HepG2 (cell line): Measurements from ENCODE around the gene GRB7. TPM values are rescaled to one million over a fixed set of nuclear protein-coding genes. Genes with fewer than 3 reads are reported as not detected.

Experiments used
- ATF7 ChIP-seq, 2 experiments: fragments of 450-650 bp in 1 of 2; sonication (generic) in 1 of 2; formaldehyde crosslinking in 1 of 2; IDR thresholded peaks; 2 replicates each; pipeline versions ENCODE4 v1.4.0 to v1.6.1; 2016 to 2020; ENCODE audit warnings: antibody characterized with exemption in 1 of 2, mild to moderate bottlenecking in 1 of 2, missing genetic modification reagents in 1 of 2
- CERS6 ChIP-seq: sonication (generic); formaldehyde crosslinking; IDR thresholded peaks from 2 replicates; pipeline ENCODE4 v1.5.0; 2020; ENCODE audit warnings: missing genetic modification reagents
- CHCHD3 ChIP-seq: sonication (generic); formaldehyde crosslinking; IDR thresholded peaks from 2 replicates; pipeline ENCODE4 v1.8.0; 2022; ENCODE audit warnings: mild to moderate bottlenecking, missing genetic modification reagents, moderate library complexity
- CSRNP1 ChIP-seq: sonication (generic); formaldehyde crosslinking; IDR thresholded peaks from 2 replicates; pipeline ENCODE4 v1.8.1; 2023; ENCODE audit warnings: mild to moderate bottlenecking, missing genetic modification reagents
- DRAP1 ChIP-seq: IDR thresholded peaks from 2 replicates; pipeline ENCODE4 v1.6.1; 2016; ENCODE audit warnings: missing genetic modification reagents, missing compliant biosample characterization
- FIP1L1 ChIP-seq: fragments of 200-400 bp; formaldehyde crosslinking; IDR thresholded peaks from 2 replicates; pipeline ENCODE4 v1.6.1; 2018; ENCODE audit warnings: low read depth, mild to moderate bottlenecking, low read length, moderate library complexity, borderline replicate concordance; ENCODE audit not compliant: insufficient read depth
- GPN1 ChIP-seq: sonication (generic); formaldehyde crosslinking; IDR thresholded peaks from 2 replicates; pipeline ENCODE4 v1.5.1; 2020; ENCODE audit warnings: missing genetic modification reagents, borderline replicate concordance
- KAT2B ChIP-seq: fragments of 150-350 bp; IDR thresholded peaks from 2 replicates; pipeline ENCODE4 v1.6.1; 2014; ENCODE audit warnings: low read depth, low read length, borderline replicate concordance
- TARDBP ChIP-seq: sonication (generic); formaldehyde crosslinking; IDR thresholded peaks from 2 replicates; pipeline ENCODE4 v1.8.0; 2022; ENCODE audit warnings: mild to moderate bottlenecking, missing genetic modification reagents
- TGIF2 ChIP-seq: IDR thresholded peaks from 2 replicates; pipeline ENCODE4 v1.6.1; 2016; ENCODE audit warnings: control low read depth, missing compliant biosample characterization
- THAP8 ChIP-seq: sonication (generic); formaldehyde crosslinking; IDR thresholded peaks from 2 replicates; pipeline ENCODE4 v1.5.1; 2020; ENCODE audit warnings: missing genetic modification reagents, mild to moderate bottlenecking, borderline replicate concordance
- ZBED4 ChIP-seq: sonication (generic); formaldehyde crosslinking; IDR thresholded peaks from 2 replicates; pipeline ENCODE4 v1.4.0; 2020; ENCODE audit warnings: missing genetic modification reagents, borderline replicate concordance
- ZBTB33 ChIP-seq: sonication (generic); formaldehyde crosslinking; IDR thresholded peaks from 2 replicates; pipeline ENCODE4 v1.4.0; 2020; ENCODE audit warnings: missing genetic modification reagents
- ZMYM2 ChIP-seq: sonication (generic); formaldehyde crosslinking; IDR thresholded peaks from 2 replicates; pipeline ENCODE4 v1.8.0; 2022; ENCODE audit warnings: mild to moderate bottlenecking, missing genetic modification reagents
- ZNF256 ChIP-seq: sonication (generic); formaldehyde crosslinking; conservative IDR thresholded peaks from 2 replicates; pipeline ENCODE4 v1.4.0; 2020; ENCODE audit warnings: missing genetic modification reagents
- ZNF619 ChIP-seq: sonication (generic); formaldehyde crosslinking; IDR thresholded peaks from 2 replicates; pipeline ENCODE4 v1.4.0; 2020; ENCODE audit warnings: mild to moderate bottlenecking, missing genetic modification reagents
- ZNF740 ChIP-seq: sonication (generic); formaldehyde crosslinking; IDR thresholded peaks from 2 replicates; pipeline ENCODE4 v1.4.0; 2020; ENCODE audit warnings: missing genetic modification reagents
- ZNF775 ChIP-seq: sonication (generic); formaldehyde crosslinking; IDR thresholded peaks from 2 replicates; pipeline ENCODE4 v1.4.0; 2020; ENCODE audit warnings: missing genetic modification reagents, mild to moderate bottlenecking, moderate library complexity, borderline replicate concordance
- polyA plus RNA-seq, 8 experiments: library from polyadenylated mRNA; depleted of rRNA in 3 of 8; stranded (reverse) in 7 of 8; unstranded in 1 of 8; fragments of >200 nt; fragmentation: Illumina TruSeq in 4 of 8; extraction: Trizol in 4 of 8; gene quantifications; 2 replicates each; pipeline versions ENCODE4 v1.2.1 to v1.2.3, GENCODE V29; 2011 to 2016; ENCODE audit warnings: low read depth in 4 of 8, missing spikeins in 1 of 8, mixed read lengths in 1 of 8; ENCODE audit not compliant: insufficient read depth in 1 of 8
- total RNA-seq, 5 experiments: library from RNA; depleted of rRNA; stranded (reverse); fragments of >200 nt; fragmentation: Illumina TruSeq; extraction: Trizol; gene quantifications; 2 replicates each; pipeline ENCODE4 v1.2.3, GENCODE V29; 2016; ENCODE audit warnings: low read depth in 1 of 5

The GRB7 gene
- total and polyA plus RNA-seq, 2 of the 13 experiments (the other 11 are each of a cell fraction or from before 2014, with no cell fraction given) = 60.2 to 77.7 TPM

- TF ChIP-seq ZBED4 (CRISPR knock-in tag) = no peak
- no peak for TF ChIP-seq GPN1 (CRISPR knock-in tag)
- TF ChIP-seq ZMYM2 (CRISPR knock-in tag) = no peak
- TF ChIP-seq THAP8 = peak; percentile 33
- TF ChIP-seq ZBTB33 = 0 out of 2 replicates have a peak, but pooled peaks have one; percentile 3
- TF ChIP-seq ZNF256 (CRISPR knock-in tag) = peak; percentile 63; the same call in 1 of the 2 replicates
- 0 out of 2 replicates have a peak, but pooled peaks have one; percentile 9 for TF ChIP-seq ZNF775 (CRISPR knock-in tag)
- no peak for TF ChIP-seq KAT2B
- no peak for TF ChIP-seq TARDBP (CRISPR knock-in tag)
- no peak for TF ChIP-seq ATF7 (IDR thresholded peaks at IDR 0.05)
- TF ChIP-seq ATF7 (CRISPR knock-in tag; IDR thresholded peaks at IDR 0.05) = no peak
- TF ChIP-seq CSRNP1 (CRISPR knock-in tag) = 0 out of 2 replicates have a peak, but pooled peaks have one; percentile 5
- no peak for TF ChIP-seq DRAP1
- 0 out of 2 replicates have a peak, but pooled peaks have one; percentile 0 for TF ChIP-seq ZNF740 (CRISPR knock-in tag)
- no peak for TF ChIP-seq CHCHD3
- TF ChIP-seq TGIF2 (CRISPR knock-in tag) = peak; percentile 29; the same call in 1 of the 2 replicates
- peak; percentile 87; the same call in 1 of the 2 replicates for TF ChIP-seq ZNF619
- no peak for TF ChIP-seq CERS6
- no peak for TF ChIP-seq FIP1L1
These were observed 2.2 kb downstream of the GRB7 start (continued) for GRCh38 chr17:39739885-39740356.
